ENCODE data around the gene ADCY1. TPM values are rescaled to one million over a fixed set of nuclear protein-coding genes. Genes with fewer than 3 reads are reported as not detected.

Gene ADCY1
- total RNA-seq, 2 donors from 2014 or later: 15.3 to 18.5 TPM

GRCh38 chr7:45680776-45681175, 106.6 kb downstream of the ADCY1 start:
- Histone ChIP-seq H3K36me3 (ENCODE audit: control insufficient read depth, insufficient read depth, low read length) (no peaks in the 10 kb centered on the region), H3K27me3 (ENCODE audit: control insufficient read depth, insufficient read depth, low read length, poor library complexity, severe bottlenecking) (no peaks in the 10 kb centered on the region), H3K4me3 (ENCODE audit: low read length) (no peak overlapping the region), H3K9me3 (ENCODE audit: control insufficient read depth, low read length) (no peaks in the 10 kb centered on the region), H3K4me1 (ENCODE audit: control insufficient read depth, insufficient read depth, low read length) (no peaks in the 10 kb centered on the region), H3K9ac (ENCODE audit: extremely low read depth, low read length, poor library complexity, severe bottlenecking) (no peak overlapping the region), H3K27ac (ENCODE audit: low read depth, low read length) (no peak overlapping the region)
- peaks cover 2% of the 10 kb centered on the region for H3K4me1 Mint-ChIP-seq
- peak; percentile 25 for DNase-seq
- no peaks in the 10 kb centered on the region for H3K9me3 Mint-ChIP-seq
- peak overlapping the region; percentile 64 for H3K27ac Mint-ChIP-seq
- no peak for TF ChIP-seq CTCF (conservative IDR thresholded peaks at IDR 0.05)
- H3K27me3 Mint-ChIP-seq (ENCODE audit: insufficient read depth): no peaks in the 10 kb centered on the region
- no peaks in the 10 kb centered on the region for H3K36me3 Mint-ChIP-seq (ENCODE audit: low read depth)
- 93 to 98% methylated on average over 6 of the region's 6 CpGs for WGBS, 2 experiments (ENCODE audit: insufficient coverage in 1 of 2, insufficient read length in 1 of 2)
- no peak overlapping the region for H3K4me3 Mint-ChIP-seq

DNA sequence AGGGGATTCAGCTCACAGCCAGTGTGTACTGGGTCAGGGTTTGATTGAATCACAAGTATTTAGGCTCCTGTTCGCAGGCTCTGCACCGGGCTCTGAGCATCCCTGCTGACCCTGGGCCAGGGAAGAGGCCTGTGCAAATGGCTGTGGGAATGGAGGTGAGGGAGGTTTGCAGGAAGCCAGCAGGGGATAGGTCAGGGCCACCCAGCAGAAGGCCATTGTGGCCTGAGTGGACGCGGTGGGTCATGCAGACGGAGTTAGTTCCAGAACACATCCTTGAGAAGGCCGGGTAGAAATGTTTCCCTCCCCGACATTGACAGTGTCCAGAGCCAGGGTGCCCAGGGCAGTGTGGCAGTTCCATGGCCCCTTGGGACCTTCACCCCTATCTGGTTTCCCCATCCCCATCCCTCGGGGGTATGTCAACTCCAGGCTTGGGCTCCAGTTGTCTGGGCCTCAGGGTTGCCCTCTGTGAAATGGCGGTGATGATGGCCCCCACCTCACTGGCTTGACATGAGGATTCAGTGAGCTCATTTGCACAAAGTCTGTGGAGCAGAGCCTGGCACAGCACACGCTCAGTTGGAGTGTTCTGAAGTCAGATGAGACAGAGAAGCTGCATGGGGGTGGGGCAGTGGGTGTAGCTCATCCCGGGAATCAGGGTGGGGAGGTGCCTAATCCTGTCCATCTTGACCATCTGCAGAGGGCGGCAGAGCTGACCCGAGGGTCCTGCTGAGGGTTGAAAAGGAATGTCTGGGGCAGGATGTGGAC, 107.6 kb downstream of the ADCY1 start:
- TF ChIP-seq CTCF (conservative IDR thresholded peaks at IDR 0.05): no peak

GRCh38 chr7:45682358-45682735, 108.2 kb downstream of the ADCY1 start:
- DNase-seq: peak; percentile 19
- H3K27ac Mint-ChIP-seq: no peak overlapping the region
- Histone ChIP-seq H3K4me1 (ENCODE audit: control insufficient read depth, insufficient read depth, low read length) (no peaks in the 10 kb centered on the region), H3K27ac (ENCODE audit: low read depth, low read length) (no peak overlapping the region), H3K9ac (ENCODE audit: extremely low read depth, low read length, poor library complexity, severe bottlenecking) (no peak overlapping the region), H3K9me3 (ENCODE audit: control insufficient read depth, low read length) (no peaks in the 10 kb centered on the region), H3K36me3 (ENCODE audit: control insufficient read depth, insufficient read depth, low read length) (no peaks in the 10 kb centered on the region), H3K27me3 (ENCODE audit: control insufficient read depth, insufficient read depth, low read length, poor library complexity, severe bottlenecking) (no peaks in the 10 kb centered on the region), H3K4me3 (ENCODE audit: low read length) (no peak overlapping the region)
- no peaks in the 10 kb centered on the region for H3K9me3 Mint-ChIP-seq
- no peak overlapping the region for H3K4me3 Mint-ChIP-seq
- H3K27me3 Mint-ChIP-seq (ENCODE audit: insufficient read depth): no peaks in the 10 kb centered on the region
- 91% methylated on average over 7 of the region's 7 CpGs; no CpG with 5 or more reads in 1 of the 2 experiments for WGBS, 2 experiments (ENCODE audit: insufficient coverage in 1 of 2, insufficient read length in 1 of 2)
- H3K4me1 Mint-ChIP-seq: peaks cover 2% of the 10 kb centered on the region
- no peak for TF ChIP-seq CTCF (conservative IDR thresholded peaks at IDR 0.05)
- no peaks in the 10 kb centered on the region for H3K36me3 Mint-ChIP-seq (ENCODE audit: low read depth)

More for the DNA sequence above, 107.6 kb downstream of the ADCY1 start:
- no peak overlapping the region for H3K9ac ChIP-seq (ENCODE audit: extremely low read depth, low read length, poor library complexity, severe bottlenecking)
- no peak overlapping the region for H3K4me3 ChIP-seq (ENCODE audit: low read length)
- no peaks in the 10 kb centered on the region for H3K9me3 ChIP-seq (ENCODE audit: control insufficient read depth, low read length)
- no peaks in the 10 kb centered on the region for H3K4me1 ChIP-seq (ENCODE audit: control insufficient read depth, insufficient read depth, low read length)
- no peak overlapping the region for H3K27ac ChIP-seq (ENCODE audit: low read depth, low read length)
- H3K36me3 Mint-ChIP-seq (ENCODE audit: low read depth): no peaks in the 10 kb centered on the region
- H3K27ac Mint-ChIP-seq: peak overlapping the region; percentile 58
- no peaks in the 10 kb centered on the region for H3K36me3 ChIP-seq (ENCODE audit: control insufficient read depth, insufficient read depth, low read length)
- H3K4me3 Mint-ChIP-seq: no peak overlapping the region
- no peaks in the 10 kb centered on the region for H3K27me3 ChIP-seq (ENCODE audit: control insufficient read depth, insufficient read depth, low read length, poor library complexity, severe bottlenecking)
- H3K9me3 Mint-ChIP-seq: no peaks in the 10 kb centered on the region
- DNase-seq: peak; percentile 35
- no peaks in the 10 kb centered on the region for H3K27me3 Mint-ChIP-seq (ENCODE audit: insufficient read depth)
- H3K4me1 Mint-ChIP-seq: peaks cover 2% of the 10 kb centered on the region
- 93 to 98% methylated on average over 6 to 13 of the region's 13 CpGs for WGBS, 2 experiments (ENCODE audit: insufficient coverage in 1 of 2, insufficient read length in 1 of 2)
